Measurements from ENCODE around the gene RHBG. TPM values are rescaled to one million over a fixed set of nuclear protein-coding genes. Genes with fewer than 3 reads are reported as not detected.
A peak's percentile ranks its signal among the peaks of the same experiment; 100 is the strongest.

The RHBG gene
- total and polyA plus RNA-seq, 7 experiments from 2014 or later: not detected

DNA sequence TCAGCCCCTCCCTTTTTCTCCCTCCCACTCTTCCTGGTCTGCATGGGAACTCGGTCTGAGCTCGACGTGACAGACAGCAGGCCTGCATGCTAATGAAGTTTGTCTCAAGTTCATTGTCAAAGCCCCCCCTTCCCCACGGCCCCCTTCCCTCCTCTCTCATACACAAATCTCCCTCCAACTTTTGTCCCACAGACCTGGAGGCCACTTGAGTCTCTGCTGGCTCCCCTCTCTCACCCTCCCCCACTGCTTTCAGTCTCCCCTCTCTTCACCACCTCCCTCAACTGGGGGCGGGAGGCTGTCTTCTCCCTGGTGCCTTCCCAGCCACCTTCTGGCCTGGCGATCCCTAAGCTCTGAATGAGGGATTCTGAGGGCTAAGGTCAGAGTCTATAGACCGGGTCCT lies 61.3 kb downstream of the RHBG start:
- H3K27ac ChIP-seq (ENCODE audit: low read depth, low read length): no peak overlapping the region
- H3K27ac Mint-ChIP-seq: no peak overlapping the region
- DNase-seq (no peak), ATAC-seq (no peak)
- H3K9me3 Mint-ChIP-seq: peaks cover 0 to 3% (median 0%) of the 10 kb centered on the region in 11 donors
- H3K27me3 ChIP-seq (ENCODE audit: control insufficient read depth in 2 of 2, insufficient read depth in 2 of 2, low read length in 2 of 2): peaks cover 10 to 25% of the 10 kb centered on the region in 2 donors
- peaks cover 0 to 4% of the 10 kb centered on the region in 2 donors for H3K4me1 ChIP-seq (ENCODE audit: control insufficient read depth in 2 of 2, insufficient read depth in 2 of 2, low read length in 2 of 2)
- no peak overlapping the region for H3K4me3 ChIP-seq (ENCODE audit: low read length)
- ChIA-PET CTCF (interaction anchor here (0.9 kb wide), 1 partner anchor 45 kb away, joined by 4 read pairs; no protein-coding TSS in a partner anchor), POLR2A (no interaction called here)
- no peak overlapping the region for H3K4me3 Mint-ChIP-seq
- no peaks in the 10 kb centered on the region for H3K9me3 ChIP-seq (ENCODE audit: control insufficient read depth in 2 of 3, low read length in 3 of 3)
- H3K36me3 Mint-ChIP-seq: peaks cover 0 to 4% (median 0%) of the 10 kb centered on the region in 5 donors
- no peaks in the 10 kb centered on the region for H3K36me3 ChIP-seq (ENCODE audit: control insufficient read depth in 2 of 3, insufficient read depth in 3 of 3, low read length in 3 of 3)
- H3K4me1 Mint-ChIP-seq: peaks cover 4 to 12% (median 5%) of the 10 kb centered on the region in 7 donors
- peaks cover 89 to 100% (median 97%) of the 10 kb centered on the region in 5 donors for H3K27me3 Mint-ChIP-seq
- intact Hi-C loops (cut with micrococcal nuclease): no loop called here

DNA sequence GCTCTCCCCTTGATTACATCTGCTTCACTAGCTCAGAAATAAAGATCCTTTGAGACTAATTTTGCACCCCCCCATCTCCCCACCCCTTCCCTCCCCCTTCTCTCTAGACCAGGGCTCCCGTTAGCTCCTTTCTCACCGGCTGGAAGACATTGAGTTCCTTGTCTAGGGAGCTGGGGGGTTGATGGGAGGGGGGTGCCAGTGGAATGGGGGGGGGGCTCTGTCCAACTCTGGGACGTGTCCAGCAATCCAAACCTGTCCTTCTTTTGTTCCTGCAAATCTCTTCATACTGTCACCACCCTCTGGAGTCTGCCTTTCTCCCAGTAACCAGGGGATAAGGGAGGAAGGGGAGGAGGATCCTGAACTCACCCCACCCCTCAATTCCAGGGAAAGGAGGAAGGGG lies 61.9 kb downstream of the RHBG start:
- H3K36me3 Mint-ChIP-seq: peaks cover 0 to 4% (median 2%) of the 10 kb centered on the region in 5 donors
- H3K4me1 Mint-ChIP-seq: peaks cover 8 to 14% (median 10%) of the 10 kb centered on the region in 7 donors
- Histone ChIP-seq H3K27ac (ENCODE audit: low read depth, low read length) (no peak overlapping the region), H3K4me3 (ENCODE audit: low read length) (no peak overlapping the region), H3K36me3 (ENCODE audit: control insufficient read depth in 2 of 3, insufficient read depth in 3 of 3, low read length in 3 of 3) (no peaks in the 10 kb centered on the region), H3K4me1 (ENCODE audit: control insufficient read depth in 2 of 2, insufficient read depth in 2 of 2, low read length in 2 of 2) (peaks cover 0 to 5% of the 10 kb centered on the region in 2 donors), H3K9me3 (ENCODE audit: control insufficient read depth in 2 of 3, low read length in 3 of 3) (no peaks in the 10 kb centered on the region), H3K27me3 (ENCODE audit: control insufficient read depth in 2 of 2, insufficient read depth in 2 of 2, low read length in 2 of 2) (peaks cover 10 to 24% of the 10 kb centered on the region in 2 donors)
- ATAC-seq (no peak), DNase-seq (no peak)
- ChIA-PET POLR2A (no interaction called here), CTCF (interaction anchor here (0.9 kb wide), 1 partner anchor 45 kb away, joined by 4 read pairs; no protein-coding TSS in a partner anchor)
- H3K27me3 Mint-ChIP-seq: peaks cover 91 to 99% (median 97%) of the 10 kb centered on the region in 5 donors
- H3K9me3 Mint-ChIP-seq: peaks cover 0 to 3% (median 0%) of the 10 kb centered on the region in 11 donors
- no peak overlapping the region for H3K27ac Mint-ChIP-seq
- intact Hi-C loops (cut with micrococcal nuclease): no loop called here
- H3K4me3 Mint-ChIP-seq: no peak overlapping the region

DNA sequence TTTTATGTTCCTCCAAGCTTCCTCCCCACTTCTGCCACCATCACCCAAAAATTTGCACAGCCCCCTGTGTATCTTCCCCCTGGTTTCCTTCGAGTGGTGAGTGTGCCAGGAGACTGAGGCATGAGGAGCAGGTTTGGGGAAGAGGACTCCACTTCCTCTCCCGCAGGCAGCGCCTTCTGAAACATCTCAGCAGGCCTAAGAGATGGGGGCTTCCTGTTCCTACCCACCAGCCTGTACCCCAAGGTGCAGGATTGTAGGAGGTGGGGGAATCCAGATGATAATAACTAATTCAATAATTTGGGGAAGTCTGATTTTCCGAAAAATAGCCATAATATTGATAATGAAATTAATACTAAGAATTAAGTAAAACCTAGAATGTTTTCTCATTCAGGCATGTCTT lies 62.4 kb downstream of the RHBG start:
- no peaks in the 10 kb centered on the region for H3K9me3 ChIP-seq (ENCODE audit: control insufficient read depth in 2 of 3, low read length in 3 of 3)
- intact Hi-C loops (cut with micrococcal nuclease): no loop called here
- DNase-seq (no peak), ATAC-seq (no peak)
- H3K36me3 Mint-ChIP-seq: peaks cover 0 to 4% (median 2%) of the 10 kb centered on the region in 5 donors
- peaks cover 0 to 3% (median 0%) of the 10 kb centered on the region in 11 donors for H3K9me3 Mint-ChIP-seq
- H3K4me3 Mint-ChIP-seq: no peak overlapping the region
- H3K36me3 ChIP-seq (ENCODE audit: control insufficient read depth in 2 of 3, insufficient read depth in 3 of 3, low read length in 3 of 3): no peaks in the 10 kb centered on the region
- H3K27ac ChIP-seq (ENCODE audit: low read depth, low read length): no peak overlapping the region
- peaks cover 9 to 15% (median 13%) of the 10 kb centered on the region in 7 donors for H3K4me1 Mint-ChIP-seq
- peaks cover 89 to 97% (median 95%) of the 10 kb centered on the region in 5 donors for H3K27me3 Mint-ChIP-seq
- CTCF ChIA-PET: interaction anchor here (0.8 to 0.9 kb wide), 2 partner anchors 15 to 46 kb away, joined by 4 read pairs; no protein-coding TSS in a partner anchor
- POLR2A ChIA-PET: no interaction called here
- H3K4me1 ChIP-seq (ENCODE audit: control insufficient read depth in 2 of 2, insufficient read depth in 2 of 2, low read length in 2 of 2): peaks cover under 1 to 8% of the 10 kb centered on the region in 2 donors
- H3K4me3 ChIP-seq (ENCODE audit: low read length): no peak overlapping the region
- H3K27ac Mint-ChIP-seq: no peak overlapping the region
- H3K27me3 ChIP-seq (ENCODE audit: control insufficient read depth in 2 of 2, insufficient read depth in 2 of 2, low read length in 2 of 2): peaks cover 12 to 26% of the 10 kb centered on the region in 2 donors

DNA sequence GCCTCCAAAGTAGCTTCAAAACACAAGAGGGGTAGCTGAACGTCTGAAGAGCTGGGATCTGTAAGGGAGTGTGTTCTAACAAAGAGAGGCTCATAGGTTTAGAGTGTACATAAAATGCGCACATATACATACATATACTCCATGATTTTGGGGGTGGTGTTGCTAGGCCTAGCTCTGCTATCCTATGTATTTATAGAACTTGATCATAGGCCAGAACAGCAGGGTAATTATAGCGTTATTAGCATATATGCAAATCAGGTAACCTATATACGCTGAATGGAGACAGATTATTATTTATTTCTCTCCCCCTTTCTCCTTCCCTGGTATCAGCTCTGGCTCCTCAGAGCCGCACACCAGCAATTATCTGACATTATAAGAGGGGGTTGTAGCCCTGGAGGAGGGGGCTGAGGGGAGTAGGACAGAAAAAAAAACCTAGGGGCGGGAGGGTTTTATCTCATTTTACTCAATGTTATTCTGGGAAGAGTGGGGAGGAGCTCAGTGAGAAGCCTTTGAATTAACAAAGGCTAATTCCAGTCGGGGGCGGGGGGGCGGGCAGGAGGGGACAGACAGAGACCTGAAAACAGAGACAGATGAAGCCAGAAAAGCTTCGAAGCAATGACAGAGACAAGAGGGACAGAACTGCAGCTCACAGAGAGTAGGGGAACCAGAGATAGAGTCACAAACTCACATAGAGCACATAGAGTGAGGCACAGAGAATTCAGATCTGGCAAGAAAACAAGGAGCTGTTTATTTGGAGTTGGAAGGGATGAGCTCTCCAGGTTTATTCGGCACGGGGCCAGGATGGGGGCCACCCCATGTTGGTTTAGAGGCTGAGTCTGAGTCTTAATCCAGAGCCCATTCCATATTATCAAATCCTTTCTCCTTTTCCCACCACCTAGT lies 63.0 kb downstream of the RHBG start:
- no peak for DNase-seq
- Histone ChIP-seq H3K9me3 (ENCODE audit: control insufficient read depth in 2 of 3, low read length in 3 of 3) (no peaks in the 10 kb centered on the region), H3K4me3 (ENCODE audit: low read length) (no peak overlapping the region), H3K36me3 (ENCODE audit: control insufficient read depth in 2 of 3, insufficient read depth in 3 of 3, low read length in 3 of 3) (no peaks in the 10 kb centered on the region), H3K27ac (ENCODE audit: low read depth, low read length) (no peak overlapping the region), H3K27me3 (ENCODE audit: control insufficient read depth in 2 of 2, insufficient read depth in 2 of 2, low read length in 2 of 2) (peaks cover 19 to 33% of the 10 kb centered on the region in 2 donors), H3K4me1 (ENCODE audit: control insufficient read depth in 2 of 2, insufficient read depth in 2 of 2, low read length in 2 of 2) (peaks cover 5 to 14% of the 10 kb centered on the region in 2 donors)
- Mint-ChIP-seq H3K36me3 (peaks cover 0 to 4% (median 2%) of the 10 kb centered on the region in 5 donors), H3K9me3 (peaks cover 0 to 3% (median 0%) of the 10 kb centered on the region in 11 donors), H3K27ac (peak overlapping the region in 1 of 9 donors; percentile 17), H3K4me1 (peaks cover 9 to 21% (median 17%) of the 10 kb centered on the region in 7 donors), H3K27me3 (peaks cover 89 to 97% (median 94%) of the 10 kb centered on the region in 5 donors), H3K4me3 (no peak overlapping the region)
- intact Hi-C loops (cut with micrococcal nuclease): no loop called here
- POLR2A ChIA-PET: interaction anchor here (0.6 kb wide), 1 partner anchor 45 kb away, joined by 6 read pairs; no protein-coding TSS in a partner anchor
- CTCF ChIA-PET: interaction anchor here (0.7 to 0.8 kb wide), 3 partner anchors 10 to 47 kb away, joined by 3 to 4 read pairs (median 3); no protein-coding TSS in a partner anchor
- no peak for ATAC-seq

DNA sequence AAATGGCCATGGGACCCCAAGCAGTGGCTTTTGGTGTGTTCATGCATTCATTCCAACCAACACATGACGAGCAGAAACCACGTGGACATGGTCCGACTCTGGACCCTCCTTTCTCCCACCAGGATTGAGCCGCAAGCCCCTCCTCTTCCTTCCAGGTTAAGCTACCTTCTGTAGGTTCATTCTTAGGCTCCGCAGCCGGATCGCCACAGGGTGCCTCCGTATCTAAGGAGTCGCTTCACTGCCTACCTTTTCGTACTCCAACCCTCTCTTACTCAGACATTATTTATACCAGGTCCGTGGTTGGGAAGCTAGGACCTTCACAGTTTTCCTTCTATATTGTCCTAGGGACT lies 63.6 kb downstream of the RHBG start:
- H3K27ac ChIP-seq (ENCODE audit: low read depth, low read length): no peak overlapping the region
- no peak overlapping the region for H3K4me3 ChIP-seq (ENCODE audit: low read length)
- H3K27ac Mint-ChIP-seq: no peak overlapping the region
- H3K27me3 ChIP-seq (ENCODE audit: control insufficient read depth in 2 of 2, insufficient read depth in 2 of 2, low read length in 2 of 2): peaks cover 25 to 39% of the 10 kb centered on the region in 2 donors
- no peak overlapping the region for H3K4me3 Mint-ChIP-seq
- H3K36me3 Mint-ChIP-seq: peaks cover 0 to 4% (median 2%) of the 10 kb centered on the region in 5 donors
- H3K9me3 ChIP-seq (ENCODE audit: control insufficient read depth in 2 of 3, low read length in 3 of 3): no peaks in the 10 kb centered on the region
- intact Hi-C loops (cut with micrococcal nuclease): no loop called here
- peaks cover 0 to 3% (median 0%) of the 10 kb centered on the region in 11 donors for H3K9me3 Mint-ChIP-seq
- POLR2A ChIA-PET: interaction anchor here (0.6 kb wide), 1 partner anchor 44 kb away, joined by 6 read pairs; no protein-coding TSS in a partner anchor
- no peak for ATAC-seq
- no peaks in the 10 kb centered on the region for H3K36me3 ChIP-seq (ENCODE audit: control insufficient read depth in 2 of 3, insufficient read depth in 3 of 3, low read length in 3 of 3)
- CTCF ChIA-PET: interaction anchor here (0.7 to 0.8 kb wide), 2 partner anchors 9 to 48 kb away, joined by 3 read pairs; no protein-coding TSS in a partner anchor
- no peak for DNase-seq
- H3K4me1 Mint-ChIP-seq: peaks cover 13 to 26% (median 22%) of the 10 kb centered on the region in 7 donors
- H3K4me1 ChIP-seq (ENCODE audit: control insufficient read depth in 2 of 2, insufficient read depth in 2 of 2, low read length in 2 of 2): peaks cover 5 to 20% of the 10 kb centered on the region in 2 donors
- H3K27me3 Mint-ChIP-seq: peaks cover 89 to 97% (median 94%) of the 10 kb centered on the region in 5 donors

DNA sequence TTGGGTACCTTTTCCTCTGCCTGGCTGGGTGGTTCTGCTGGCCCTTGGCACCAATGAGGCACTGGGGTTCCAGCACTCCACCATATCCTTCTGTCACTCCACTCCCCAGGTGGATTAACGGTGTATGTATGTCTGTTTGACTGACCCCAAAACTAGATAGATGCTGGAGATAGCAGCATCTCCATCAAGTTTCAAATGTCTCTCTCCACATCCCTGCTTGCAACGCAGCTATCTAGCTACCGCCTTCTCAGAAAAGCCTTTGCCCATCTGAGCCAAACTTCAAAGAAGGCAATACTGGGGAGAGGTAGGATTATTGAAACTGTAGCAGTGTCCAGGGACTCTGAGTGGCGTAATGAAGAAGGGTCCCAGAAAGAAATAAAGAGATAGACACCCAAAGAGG lies 64.0 kb downstream of the RHBG start:
- intact Hi-C loops (cut with micrococcal nuclease): no loop called here
- H3K36me3 Mint-ChIP-seq: peaks cover 0 to 4% (median 2%) of the 10 kb centered on the region in 5 donors
- peaks cover 5 to 20% of the 10 kb centered on the region in 2 donors for H3K4me1 ChIP-seq (ENCODE audit: control insufficient read depth in 2 of 2, insufficient read depth in 2 of 2, low read length in 2 of 2)
- H3K9me3 Mint-ChIP-seq: peaks cover 0 to 3% (median 0%) of the 10 kb centered on the region in 11 donors
- POLR2A ChIA-PET: no interaction called here
- ATAC-seq (no peak), DNase-seq (no peak)
- peaks cover 13 to 29% (median 24%) of the 10 kb centered on the region in 7 donors for H3K4me1 Mint-ChIP-seq
- H3K4me3 ChIP-seq (ENCODE audit: low read length): no peak overlapping the region
- peaks cover 29 to 40% of the 10 kb centered on the region in 2 donors for H3K27me3 ChIP-seq (ENCODE audit: control insufficient read depth in 2 of 2, insufficient read depth in 2 of 2, low read length in 2 of 2)
- CTCF ChIA-PET: interaction anchor here (0.6 kb wide), 1 partner anchor 1239 kb away, joined by 3 read pairs; no protein-coding TSS in a partner anchor
- H3K9me3 ChIP-seq (ENCODE audit: control insufficient read depth in 2 of 3, low read length in 3 of 3): no peaks in the 10 kb centered on the region
- H3K27me3 Mint-ChIP-seq: peaks cover 89 to 97% (median 94%) of the 10 kb centered on the region in 5 donors
- no peaks in the 10 kb centered on the region for H3K36me3 ChIP-seq (ENCODE audit: control insufficient read depth in 2 of 3, insufficient read depth in 3 of 3, low read length in 3 of 3)
- H3K27ac ChIP-seq (ENCODE audit: low read depth, low read length): no peak overlapping the region
- no peak overlapping the region for H3K4me3 Mint-ChIP-seq
- no peak overlapping the region for H3K27ac Mint-ChIP-seq

Measured in naive thymus-derived CD4-positive, alpha-beta T cell (primary cell).